ENCODE results near the gene IFRD1.
"Not testable (repeated sequence)": the region's sequence is repeated elsewhere in the genome, so short reads cannot be mapped to it uniquely, and the experiment has no call there.

Gene IFRD1

GRCh38 chr7:112444505-112444904, 5.8 kb upstream of the IFRD1 start:
- peak; percentile 27 for DNase-seq

- DNase-seq = no peak
Observed at GRCh38 chr7:112446431-112446830, 3.8 kb upstream of the IFRD1 start.

- peak; percentile 4 for DNase-seq
Observed at GRCh38 chr7:112447406-112447805, 2.9 kb upstream of the IFRD1 start.

- DNase-seq = no peak
Observed at GRCh38 chr7:112448381-112448780, 1.9 kb upstream of the IFRD1 start.

GRCh38 chr7:112448891-112449290, 1.4 kb upstream of the IFRD1 start:
- no peak for DNase-seq

GRCh38 chr7:112449353-112449752, 907 bp upstream of the IFRD1 start:
- DNase-seq = no peak

- DNase-seq = peak; percentile 94
Observed at GRCh38 chr7:112450807-112451761, 824 bp downstream of the IFRD1 start.

GRCh38 chr7:112452102-112452888, 2.0 kb downstream of the IFRD1 start:
- peak; percentile 42 for DNase-seq

GRCh38 chr7:112453505-112454171, 3.4 kb downstream of the IFRD1 start:
- DNase-seq = peak; percentile 28

GRCh38 chr7:112454191-112454590, 3.9 kb downstream of the IFRD1 start:
- DNase-seq = not testable (repeated sequence)

GRCh38 chr7:112459645-112460044, 9.4 kb downstream of the IFRD1 start:
- DNase-seq = no peak

- peak; percentile 93 for DNase-seq
Observed at GRCh38 chr7:112462236-112462635, 12.0 kb downstream of the IFRD1 start.

- no peak for DNase-seq
Observed at GRCh38 chr7:112467867-112468266, 17.6 kb downstream of the IFRD1 start.

- no peak for DNase-seq
Observed at GRCh38 chr7:112470194-112470593, 19.9 kb downstream of the IFRD1 start.

- no peak for DNase-seq
Observed at GRCh38 chr7:112476390-112477052, 26.3 kb downstream of the IFRD1 start.

GRCh38 chr7:112481121-112481736, 31.0 kb downstream of the IFRD1 start:
- no peak for DNase-seq

- peak; percentile 35 for DNase-seq
Observed at GRCh38 chr7:112481833-112482670, 31.8 kb downstream of the IFRD1 start.

- no peak for DNase-seq
Observed at GRCh38 chr7:112484671-112485167, 34.5 kb downstream of the IFRD1 start.

GRCh38 chr7:112485766-112486165, 35.5 kb downstream of the IFRD1 start:
- no peak for DNase-seq

- DNase-seq = no peak
Observed at GRCh38 chr7:112487457-112488263, 37.4 kb downstream of the IFRD1 start.
